ENCODE data around the gene S100A14. TPM values are rescaled to one million over a fixed set of nuclear protein-coding genes. Genes with fewer than 3 reads are reported as not detected.

Gene S100A14
- total and polyA plus RNA-seq, 2 of the 13 experiments (the other 11 are each of a cell fraction or from before 2014, with no cell fraction given) = 1.4 to 7.7 TPM

GRCh38 chr1:153608742-153609584, 7.2 kb downstream of the S100A14 start (continued):
- TF ChIP-seq, protein P1, sequence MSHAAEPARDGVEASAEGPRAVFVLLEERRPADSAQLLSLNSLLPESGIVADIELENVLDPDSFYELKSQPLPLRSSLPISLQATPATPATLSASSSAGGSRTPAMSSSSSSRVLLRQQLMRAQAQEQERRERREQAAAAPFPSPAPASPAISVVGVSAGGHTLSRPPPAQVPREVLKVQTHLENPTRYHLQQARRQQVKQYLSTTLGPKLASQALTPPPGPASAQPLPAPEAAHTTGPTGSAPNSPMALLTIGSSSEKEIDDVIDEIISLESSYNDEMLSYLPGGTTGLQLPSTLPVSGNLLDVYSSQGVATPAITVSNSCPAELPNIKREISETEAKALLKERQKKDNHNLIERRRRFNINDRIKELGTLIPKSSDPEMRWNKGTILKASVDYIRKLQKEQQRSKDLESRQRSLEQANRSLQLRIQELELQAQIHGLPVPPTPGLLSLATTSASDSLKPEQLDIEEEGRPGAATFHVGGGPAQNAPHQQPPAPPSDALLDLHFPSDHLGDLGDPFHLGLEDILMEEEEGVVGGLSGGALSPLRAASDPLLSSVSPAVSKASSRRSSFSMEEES (CRISPR knock-in tag; IDR thresholded peaks at IDR 0.05) = 0 out of 2 replicates have a peak, but pooled peaks have one; percentile 30
- TF ChIP-seq ESRRA (CRISPR knock-in tag; IDR thresholded peaks at IDR 0.05; ENCODE audit: low read depth) (peak; percentile 20; the same call in 1 of the 2 replicates), CREM (IDR thresholded peaks at IDR 0.05) (peak; percentile 31; the same call in 1 of the 2 replicates), CREM (CRISPR knock-in tag; IDR thresholded peaks at IDR 0.05) (no peak), HNF1A (IDR thresholded peaks at IDR 0.05; ENCODE audit: low read depth) (peak; percentile 40; the same call in 1 of the 2 replicates), HNF1A (CRISPR knock-in tag; IDR thresholded peaks at IDR 0.05; ENCODE audit: borderline replicate concordance) (peak; percentile 67; the same call in 1 of the 2 replicates), POLR2A (IDR thresholded peaks at IDR 0.05; ENCODE audit: insufficient read depth in 1 of 2, low read depth in 2 of 2, low read length in 2 of 2) (peak; percentile 82 to 91), NFIB (CRISPR knock-in tag; IDR thresholded peaks at IDR 0.05; ENCODE audit: borderline replicate concordance) (no peak), RORA (CRISPR knock-in tag; IDR thresholded peaks at IDR 0.05) (no peak), ZNF451 (CRISPR knock-in tag; IDR thresholded peaks at IDR 0.05) (peak; percentile 73; the same call in 1 of the 2 replicates), ZMAT3 (CRISPR knock-in tag; conservative IDR thresholded peaks at IDR 0.05) (peak; percentile 85), IRX3 (CRISPR knock-in tag; IDR thresholded peaks at IDR 0.05; ENCODE audit: borderline replicate concordance, low read depth) (no peak), ZNF781 (CRISPR knock-in tag; IDR thresholded peaks at IDR 0.05; ENCODE audit: borderline replicate concordance, not compliant biosample characterization) (no peak), ZFP41 (CRISPR knock-in tag; IDR thresholded peaks at IDR 0.05; ENCODE audit: borderline replicate concordance) (no peak), HOXA3 (CRISPR knock-in tag; IDR thresholded peaks at IDR 0.05) (peak; percentile 71; the same call in 1 of the 2 replicates), ZNF12 (CRISPR knock-in tag; IDR thresholded peaks at IDR 0.05) (no peak), SMAD1 (CRISPR knock-in tag; IDR thresholded peaks at IDR 0.05; ENCODE audit: borderline replicate concordance, low read depth) (0 out of 2 replicates have a peak, but pooled peaks have one; percentile 26)
- TF ChIP-seq, protein P2, sequence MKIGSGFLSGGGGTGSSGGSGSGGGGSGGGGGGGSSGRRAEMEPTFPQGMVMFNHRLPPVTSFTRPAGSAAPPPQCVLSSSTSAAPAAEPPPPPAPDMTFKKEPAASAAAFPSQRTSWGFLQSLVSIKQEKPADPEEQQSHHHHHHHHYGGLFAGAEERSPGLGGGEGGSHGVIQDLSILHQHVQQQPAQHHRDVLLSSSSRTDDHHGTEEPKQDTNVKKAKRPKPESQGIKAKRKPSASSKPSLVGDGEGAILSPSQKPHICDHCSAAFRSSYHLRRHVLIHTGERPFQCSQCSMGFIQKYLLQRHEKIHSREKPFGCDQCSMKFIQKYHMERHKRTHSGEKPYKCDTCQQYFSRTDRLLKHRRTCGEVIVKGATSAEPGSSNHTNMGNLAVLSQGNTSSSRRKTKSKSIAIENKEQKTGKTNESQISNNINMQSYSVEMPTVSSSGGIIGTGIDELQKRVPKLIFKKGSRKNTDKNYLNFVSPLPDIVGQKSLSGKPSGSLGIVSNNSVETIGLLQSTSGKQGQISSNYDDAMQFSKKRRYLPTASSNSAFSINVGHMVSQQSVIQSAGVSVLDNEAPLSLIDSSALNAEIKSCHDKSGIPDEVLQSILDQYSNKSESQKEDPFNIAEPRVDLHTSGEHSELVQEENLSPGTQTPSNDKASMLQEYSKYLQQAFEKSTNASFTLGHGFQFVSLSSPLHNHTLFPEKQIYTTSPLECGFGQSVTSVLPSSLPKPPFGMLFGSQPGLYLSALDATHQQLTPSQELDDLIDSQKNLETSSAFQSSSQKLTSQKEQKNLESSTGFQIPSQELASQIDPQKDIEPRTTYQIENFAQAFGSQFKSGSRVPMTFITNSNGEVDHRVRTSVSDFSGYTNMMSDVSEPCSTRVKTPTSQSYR (CRISPR knock-in tag; IDR thresholded peaks at IDR 0.05; ENCODE audit: borderline replicate concordance) = peak; percentile 63; the same call in 1 of the 2 replicates
- TF ChIP-seq, protein P3, sequence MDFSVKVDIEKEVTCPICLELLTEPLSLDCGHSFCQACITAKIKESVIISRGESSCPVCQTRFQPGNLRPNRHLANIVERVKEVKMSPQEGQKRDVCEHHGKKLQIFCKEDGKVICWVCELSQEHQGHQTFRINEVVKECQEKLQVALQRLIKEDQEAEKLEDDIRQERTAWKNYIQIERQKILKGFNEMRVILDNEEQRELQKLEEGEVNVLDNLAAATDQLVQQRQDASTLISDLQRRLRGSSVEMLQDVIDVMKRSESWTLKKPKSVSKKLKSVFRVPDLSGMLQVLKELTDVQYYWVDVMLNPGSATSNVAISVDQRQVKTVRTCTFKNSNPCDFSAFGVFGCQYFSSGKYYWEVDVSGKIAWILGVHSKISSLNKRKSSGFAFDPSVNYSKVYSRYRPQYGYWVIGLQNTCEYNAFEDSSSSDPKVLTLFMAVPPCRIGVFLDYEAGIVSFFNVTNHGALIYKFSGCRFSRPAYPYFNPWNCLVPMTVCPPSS (IDR thresholded peaks at IDR 0.05) = no peak

Measured in HepG2 (cell line).